GM12892 (cell line): ENCODE data around the gene ISM2.

ENCODE experiments used
- POLR2A ChIP-seq: IDR thresholded peaks from 2 replicates; pipeline ENCODE4 v1.6.1; 2011; ENCODE audit warnings: low read depth, low read length, control low read depth
- POLR2AphosphoS5 ChIP-seq: IDR thresholded peaks from 2 replicates; pipeline ENCODE4 v1.6.1; 2011; ENCODE audit warnings: low read depth, low read length, control low read depth
- TAF1 ChIP-seq: IDR thresholded peaks from 2 replicates; pipeline ENCODE4 v1.6.1; 2011; ENCODE audit warnings: low read depth, mild to moderate bottlenecking, control low read depth, low read length, borderline replicate concordance

DNA sequence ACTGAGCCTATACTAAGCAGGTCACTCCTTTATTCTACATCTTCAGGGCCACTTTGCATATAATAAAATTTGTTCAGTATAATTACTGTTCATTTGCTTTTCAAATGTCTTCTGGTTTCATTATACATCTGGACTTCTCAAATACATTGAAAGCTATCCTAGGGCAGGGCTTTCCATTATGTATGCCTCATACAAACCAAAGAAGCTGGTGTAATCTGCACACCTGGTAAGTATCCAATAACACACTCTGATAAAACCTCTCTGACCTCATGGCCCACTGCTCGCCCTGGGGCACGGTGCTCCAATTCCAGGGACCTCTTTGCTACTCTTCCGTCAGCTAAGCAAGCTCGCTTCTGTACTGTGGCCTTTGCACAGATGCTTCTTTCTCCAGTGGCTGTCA is 21.9 kb upstream of the ISM2 start:
- TF ChIP-seq POLR2A (no peak), TAF1 (no peak), POLR2AphosphoS5 (no peak)
